HG02623 (cell line): Measurements from ENCODE around the gene ARHGAP4.

Experiments
- ATAC-seq: cut with Tn5 transposase; IDR thresholded peaks from one replicate; pipeline ENCODE4 v1.9.1; 2021; ENCODE audit warnings: moderate library complexity; ENCODE audit not compliant: unreplicated experiment

ARHGAP4 gene

GRCh38 chrX:153870288-153870690, 55.8 kb downstream of the ARHGAP4 start:
- ATAC-seq: no peak

GRCh38 chrX:153869473-153870287, 56.4 kb downstream of the ARHGAP4 start:
- ATAC-seq: no peak

DNA sequence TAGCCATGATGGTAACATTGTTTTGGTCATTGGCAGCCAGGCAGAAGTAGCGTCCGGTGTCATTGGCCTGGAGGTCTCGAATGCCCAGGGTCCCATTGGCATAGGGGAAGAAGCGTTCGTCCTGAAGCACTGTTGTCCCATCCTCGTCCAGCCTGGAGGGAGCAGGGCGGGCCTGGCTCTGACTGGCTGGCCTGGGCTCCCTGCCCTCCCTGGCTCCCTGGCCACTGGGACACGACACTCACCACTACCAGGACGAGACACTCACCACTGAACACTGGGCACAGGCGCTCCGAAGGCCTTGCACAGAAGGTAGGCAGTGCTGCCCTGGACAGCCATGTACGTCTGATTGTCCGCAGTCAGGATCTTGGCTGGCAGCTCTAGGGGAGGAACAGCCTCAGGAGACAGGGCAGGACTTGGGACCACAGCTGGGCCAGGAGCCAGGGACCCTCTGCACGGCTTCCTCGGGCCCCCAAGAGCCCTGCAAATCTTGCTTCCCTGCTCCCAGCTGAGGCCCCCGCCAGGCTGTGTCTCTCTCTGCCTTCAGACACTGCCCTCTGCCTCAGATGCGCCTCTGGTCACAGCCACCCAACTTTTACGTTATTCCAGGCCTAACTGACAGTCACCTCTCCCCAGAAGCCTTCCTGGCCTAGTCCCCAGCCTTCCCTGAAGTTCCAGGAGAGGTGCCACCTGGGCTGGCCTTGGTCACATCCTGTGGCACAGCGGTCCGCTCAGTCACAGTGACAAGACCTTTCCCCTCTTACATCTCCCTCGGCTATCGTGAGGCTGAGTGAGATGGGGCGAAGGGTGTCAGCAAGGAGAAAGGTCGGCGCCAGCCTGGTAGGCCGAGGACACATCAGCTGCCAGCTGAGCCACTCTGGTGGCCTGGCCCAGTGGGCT, 57.2 kb downstream of the ARHGAP4 start:
- ATAC-seq: no peak

DNA sequence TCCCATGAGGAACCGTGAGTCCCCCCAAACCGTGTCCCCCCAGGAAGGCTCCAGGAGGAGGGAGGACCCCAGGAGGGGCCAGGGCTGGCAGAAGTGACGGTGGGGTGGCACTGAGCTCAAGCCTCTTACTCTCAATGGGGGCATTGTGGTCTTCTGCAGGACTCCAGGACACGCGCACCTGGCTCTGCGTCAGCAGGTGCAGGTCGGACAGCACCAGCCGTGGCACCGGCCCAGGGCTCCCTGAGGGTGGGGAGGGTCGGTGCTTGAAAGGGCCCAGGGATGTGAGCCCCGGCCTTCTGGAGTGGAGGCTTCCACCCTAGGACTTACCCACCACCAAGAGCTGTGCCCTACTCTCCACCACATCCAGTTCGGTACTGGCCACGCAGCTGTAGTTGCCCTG, 58.4 kb downstream of the ARHGAP4 start:
- no peak for ATAC-seq

GRCh38 chrX:153867139-153867538, 58.9 kb downstream of the ARHGAP4 start:
- ATAC-seq: no peak

GRCh38 chrX:153866302-153867019, 59.6 kb downstream of the ARHGAP4 start:
- no peak for ATAC-seq

DNA sequence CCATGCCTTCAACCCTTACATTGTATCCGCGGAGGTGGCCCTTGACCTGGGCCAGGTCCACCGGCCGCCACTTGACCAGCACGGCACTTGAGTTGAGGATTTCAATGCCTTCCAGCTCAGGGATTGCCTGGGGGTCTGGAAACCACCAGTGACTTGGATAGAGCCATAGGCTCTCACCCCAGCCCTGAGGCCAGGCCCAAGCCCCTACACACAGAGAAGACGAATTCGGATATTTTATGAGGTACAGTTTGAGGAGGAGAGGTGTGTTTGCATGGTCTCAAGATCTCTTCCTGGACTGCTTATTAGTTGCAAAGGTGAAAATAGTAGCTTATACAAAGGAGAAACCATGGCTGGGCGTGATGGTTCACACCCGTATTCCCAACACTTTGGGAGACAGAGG, 60.4 kb downstream of the ARHGAP4 start:
- ATAC-seq: no peak

DNA sequence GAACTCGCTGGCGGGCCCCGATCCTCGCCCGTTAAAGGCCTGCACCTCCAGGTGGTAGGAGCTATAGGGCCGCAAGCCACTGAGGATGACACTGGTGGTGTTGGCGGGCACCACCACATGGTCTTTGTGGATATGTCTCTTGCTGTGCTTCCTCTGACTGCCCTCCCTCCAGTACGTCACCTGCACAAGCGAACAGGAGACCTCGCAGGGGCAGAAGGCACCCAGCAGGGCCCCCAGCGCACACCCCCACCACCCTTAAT, 60.8 kb downstream of the ARHGAP4 start:
- ATAC-seq: no peak

GRCh38 chrX:153864561-153865320, 61.3 kb downstream of the ARHGAP4 start:
- ATAC-seq: no peak

DNA sequence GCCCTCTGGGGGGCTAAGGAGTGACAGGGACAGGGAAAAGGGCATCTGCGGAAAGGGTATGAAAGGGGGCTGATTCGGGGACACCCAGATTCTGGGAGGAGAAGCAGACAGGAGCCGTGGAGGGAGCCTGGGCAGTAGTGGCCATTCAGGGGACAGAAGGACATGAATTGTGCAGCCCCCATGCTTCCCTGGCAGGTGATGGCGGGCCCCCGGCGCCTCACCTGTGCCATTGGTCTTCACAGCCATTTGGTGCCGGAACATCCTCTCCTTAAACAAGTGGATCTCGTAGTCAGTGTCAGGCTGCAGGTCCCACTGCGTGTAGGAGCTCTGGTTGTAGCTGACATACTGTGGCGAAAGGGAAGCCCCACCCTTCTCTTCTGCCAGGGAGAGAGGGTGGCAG, 62.0 kb downstream of the ARHGAP4 start:
- ATAC-seq: no peak

DNA sequence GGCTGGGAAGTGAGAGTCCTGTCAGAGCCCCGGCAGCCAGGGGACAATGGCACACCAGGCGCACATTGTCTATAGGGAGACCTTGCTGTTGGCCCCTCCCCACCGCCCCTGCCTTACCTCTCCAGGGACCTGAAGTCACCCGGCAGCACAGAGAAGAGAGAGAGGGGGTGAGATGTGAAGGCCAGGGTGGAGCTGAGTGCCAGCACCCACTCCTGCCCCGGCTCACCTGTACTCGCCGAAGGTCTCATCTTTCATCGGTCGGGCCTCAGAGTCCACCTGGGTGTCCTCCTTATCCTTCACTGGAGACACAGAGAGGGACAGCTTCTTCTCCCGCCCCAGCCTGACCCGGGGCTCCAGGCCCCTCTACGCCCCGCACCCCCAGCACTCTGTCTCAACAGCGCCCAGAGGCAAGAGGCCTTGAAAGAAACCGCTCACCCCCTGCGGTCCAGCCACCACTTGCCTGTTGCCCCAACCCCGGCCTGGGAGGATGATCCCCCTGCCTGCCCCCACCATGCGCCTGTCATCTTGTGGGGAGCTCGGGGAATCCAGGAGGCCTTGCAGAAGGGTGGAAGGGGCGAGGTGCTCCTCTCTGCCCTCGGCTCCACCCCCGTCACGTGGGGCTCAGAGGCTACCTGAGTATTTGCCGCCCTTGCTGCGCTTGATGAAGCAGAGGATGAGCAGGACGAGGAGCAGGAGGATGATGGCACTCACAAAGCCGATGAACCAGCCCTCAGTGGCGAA, 62.6 kb downstream of the ARHGAP4 start:
- no peak for ATAC-seq

DNA sequence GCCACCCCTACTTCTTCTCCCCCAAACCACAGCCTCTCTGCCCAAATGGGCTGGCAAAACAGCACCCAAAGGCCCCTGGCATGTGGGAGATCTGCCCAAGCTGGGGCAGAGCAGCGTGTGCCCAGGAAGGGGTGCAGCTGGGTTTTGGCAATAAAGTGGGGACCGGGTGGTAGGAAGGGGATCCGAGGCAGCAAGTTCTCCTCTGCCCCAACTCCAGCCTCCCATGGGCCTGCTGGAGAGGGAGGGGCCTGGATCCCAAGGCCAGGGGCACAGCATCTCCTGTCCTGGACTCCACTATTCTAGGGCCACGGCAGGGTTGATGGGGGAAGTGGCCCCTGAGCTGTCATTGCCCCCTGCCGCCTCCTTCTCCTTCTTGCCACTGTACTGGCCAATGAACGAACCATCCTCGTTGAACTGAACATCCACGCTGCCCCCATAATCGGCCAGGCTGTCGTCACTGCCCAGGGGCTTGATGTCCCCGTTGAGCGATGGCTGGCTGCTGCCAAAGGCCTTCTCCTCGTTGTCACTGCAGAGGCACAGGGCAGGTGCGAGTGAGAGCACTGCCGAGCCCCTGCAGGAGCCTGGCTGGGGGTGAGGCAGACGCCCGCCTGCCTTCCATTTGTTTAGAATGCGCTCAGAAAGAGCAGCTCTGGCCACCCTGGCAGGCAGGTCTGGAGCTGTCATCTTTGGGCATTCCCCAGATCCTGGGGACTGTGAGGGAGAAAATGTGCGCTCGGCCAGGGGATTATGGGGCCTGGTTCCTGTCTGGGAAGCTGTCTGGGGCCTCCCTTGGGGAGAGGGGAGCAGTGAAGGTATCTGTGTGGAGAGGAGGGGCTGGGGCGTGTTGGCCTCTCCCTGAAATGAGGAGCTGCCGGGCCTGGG, 63.5 kb downstream of the ARHGAP4 start:
- ATAC-seq: no peak

DNA sequence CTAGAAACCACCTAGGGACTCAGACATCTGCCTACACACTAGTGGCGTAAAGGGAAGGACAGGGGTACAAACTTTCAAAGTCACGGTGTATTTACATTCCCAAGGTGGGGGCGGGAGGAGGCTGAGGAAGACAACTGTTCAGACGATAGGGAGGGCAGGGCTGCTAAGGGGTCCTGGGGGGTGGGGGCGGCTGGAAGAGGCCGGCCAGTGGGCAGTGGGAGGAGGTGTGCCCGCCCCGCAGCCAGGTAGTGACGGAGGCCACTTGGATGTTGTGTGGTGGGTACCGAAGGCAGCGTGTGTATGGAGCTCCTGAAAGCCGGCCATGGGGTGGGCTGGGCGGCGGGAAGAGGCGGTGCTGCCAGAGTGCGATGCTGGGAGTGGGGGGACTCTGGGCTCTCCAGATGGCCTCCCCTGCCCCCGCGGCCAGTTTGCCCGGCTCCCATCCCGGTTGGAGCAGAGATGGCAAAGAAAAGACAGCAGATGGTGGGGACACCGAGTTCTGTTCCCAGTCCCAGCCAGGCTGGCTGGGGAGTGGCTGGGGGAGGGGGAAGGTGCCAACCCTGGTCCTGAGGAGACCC, 64.2 kb downstream of the ARHGAP4 start:
- no peak for ATAC-seq

- no peak for ATAC-seq
Measured at GRCh38 chrX:153861151-153861550, 64.9 kb downstream of the ARHGAP4 start.
